ENCODE results near the gene LSMEM2.
"Not testable (repeated sequence)": the region's sequence is repeated elsewhere in the genome, so short reads cannot be mapped to it uniquely, and the experiment has no call there.

The LSMEM2 gene

GRCh38 chr3:50279255-50280016, 549 bp downstream of the LSMEM2 start:
- no peak for TF ChIP-seq JUND (IDR thresholded peaks at IDR 0.05; ENCODE audit: low read depth)
- DNase-seq (ENCODE audit: low read depth in 1 of 2, low spot score in 1 of 2), result no peak
- in situ Hi-C loops (cut with HindIII; ENCODE audit: low pct_unique_long_range_greater_than_20kb, low sequenced_read_pairs), result no loop called here

- DNase-seq (ENCODE audit: low read depth in 1 of 2, low spot score in 1 of 2); in situ Hi-C loops (cut with HindIII; ENCODE audit: low pct_unique_long_range_greater_than_20kb, low sequenced_read_pairs): not testable (repeated sequence)
Measured at GRCh38 chr3:50284121-50284520, 5.2 kb downstream of the LSMEM2 start.

GRCh38 chr3:50286322-50287227, 7.7 kb downstream of the LSMEM2 start:
- no peak for DNase-seq (ENCODE audit: low read depth in 1 of 2, low spot score in 1 of 2)
- TF ChIP-seq JUND (IDR thresholded peaks at IDR 0.05; ENCODE audit: low read depth), result no peak
- in situ Hi-C loops (cut with HindIII; ENCODE audit: low pct_unique_long_range_greater_than_20kb, low sequenced_read_pairs), result no loop called here

GRCh38 chr3:50287262-50287661, 8.4 kb downstream of the LSMEM2 start:
- DNase-seq (ENCODE audit: low read depth in 1 of 2, low spot score in 1 of 2), result no peak
- TF ChIP-seq JUND (IDR thresholded peaks at IDR 0.05; ENCODE audit: low read depth), result no peak
- in situ Hi-C loops (cut with HindIII; ENCODE audit: low pct_unique_long_range_greater_than_20kb, low sequenced_read_pairs), result no loop called here

- in situ Hi-C loops (cut with HindIII; ENCODE audit: low pct_unique_long_range_greater_than_20kb, low sequenced_read_pairs), result no loop called here
- no peak for TF ChIP-seq JUND (IDR thresholded peaks at IDR 0.05; ENCODE audit: low read depth)
- no peak for DNase-seq (ENCODE audit: low read depth in 1 of 2, low spot score in 1 of 2)
Measured at GRCh38 chr3:50288387-50289007, 9.6 kb downstream of the LSMEM2 start.

GRCh38 chr3:50289130-50289529, 10.2 kb downstream of the LSMEM2 start:
- in situ Hi-C loops (cut with HindIII; ENCODE audit: low pct_unique_long_range_greater_than_20kb, low sequenced_read_pairs), result no loop called here
- TF ChIP-seq JUND (IDR thresholded peaks at IDR 0.05; ENCODE audit: low read depth), result no peak
- DNase-seq (ENCODE audit: low read depth in 1 of 2, low spot score in 1 of 2), result no peak

- in situ Hi-C loops (cut with HindIII; ENCODE audit: low pct_unique_long_range_greater_than_20kb, low sequenced_read_pairs), result no loop called here
- no peak for TF ChIP-seq JUND (IDR thresholded peaks at IDR 0.05; ENCODE audit: low read depth)
- DNase-seq (ENCODE audit: low read depth in 1 of 2, low spot score in 1 of 2), result no peak
Measured at GRCh38 chr3:50290161-50290641, 11.3 kb downstream of the LSMEM2 start.

- in situ Hi-C loops (cut with HindIII; ENCODE audit: low pct_unique_long_range_greater_than_20kb, low sequenced_read_pairs), result no loop called here
- DNase-seq (ENCODE audit: low read depth in 1 of 2, low spot score in 1 of 2), result peak; percentile 70 to 97
- no peak for TF ChIP-seq JUND (IDR thresholded peaks at IDR 0.05; ENCODE audit: low read depth)
Measured at GRCh38 chr3:50292159-50293078, 13.5 kb downstream of the LSMEM2 start, which contains the start of gene IFRD2. Gene IFRD2 (minus strand): TSS chr3:50292429. CDS start chr3:50292274, 155 bp downstream.

GRCh38 chr3:50293079-50293801, 14.4 kb downstream of the LSMEM2 start:
- TF ChIP-seq JUND (IDR thresholded peaks at IDR 0.05; ENCODE audit: low read depth), result no peak
- in situ Hi-C loops (cut with HindIII; ENCODE audit: low pct_unique_long_range_greater_than_20kb, low sequenced_read_pairs), result no loop called here
- no peak for DNase-seq (ENCODE audit: low read depth in 1 of 2, low spot score in 1 of 2)

GRCh38 chr3:50294089-50294488, 15.2 kb downstream of the LSMEM2 start:
- TF ChIP-seq JUND (IDR thresholded peaks at IDR 0.05; ENCODE audit: low read depth), result no peak
- in situ Hi-C loops (cut with HindIII; ENCODE audit: low pct_unique_long_range_greater_than_20kb, low sequenced_read_pairs), result no loop called here
- DNase-seq (ENCODE audit: low read depth in 1 of 2, low spot score in 1 of 2), result no peak

Measured in T47D (cell line).